H9 (cell line): ENCODE results near the gene EN1. TPM values are rescaled to one million over a fixed set of nuclear protein-coding genes. Genes with fewer than 3 reads are reported as not detected.
A peak's percentile ranks its signal among the peaks of the same experiment; 100 is the strongest.

Experiments used
- DNase-seq: peaks from one replicate; pipeline ENCODE4 v3.0.0-alpha.2; 2017
- H2AFZ ChIP-seq: one replicate; pipeline ENCODE4 v1.6.1; 2013; ENCODE audit warnings: mild to moderate bottlenecking, low read length, control low read depth, moderate library complexity
- H2AK5ac ChIP-seq: 2 replicates; pipeline ENCODE4 v1.6.1; 2013; ENCODE audit warnings: low read length, control low read depth, mixed read lengths; ENCODE audit not compliant: insufficient read length
- H2BK120ac ChIP-seq: one replicate; pipeline ENCODE4 v1.6.1; 2013; ENCODE audit warnings: low read depth, mild to moderate bottlenecking, low read length, control low read depth, inconsistent platforms; ENCODE audit not compliant: poor library complexity, severe bottlenecking
- H2BK12ac ChIP-seq: 2 replicates; pipeline ENCODE4 v1.6.1; 2013; ENCODE audit warnings: low read length, control low read depth, mixed read lengths, low read depth; ENCODE audit not compliant: insufficient read length
- H2BK15ac ChIP-seq: 2 replicates; pipeline ENCODE4 v1.6.1; 2013; ENCODE audit warnings: low read depth, low read length, control low read depth
- H2BK20ac ChIP-seq: one replicate; pipeline ENCODE4 v1.6.1; 2013; ENCODE audit warnings: low read depth, mild to moderate bottlenecking, low read length, control low read depth, inconsistent platforms; ENCODE audit not compliant: poor library complexity, severe bottlenecking
- H2BK5ac ChIP-seq: 2 replicates; pipeline ENCODE4 v1.6.1; 2013; ENCODE audit warnings: low read length, control low read depth, mixed read lengths; ENCODE audit not compliant: insufficient read length
- H3K14ac ChIP-seq: 2 replicates; pipeline ENCODE4 v1.6.1; 2013; ENCODE audit warnings: low read length, control low read depth; ENCODE audit not compliant: insufficient read depth
- H3K18ac ChIP-seq: 2 replicates; pipeline ENCODE4 v1.6.1; 2013; ENCODE audit warnings: low read depth, mild to moderate bottlenecking, mixed read lengths, low read length, control low read depth; ENCODE audit not compliant: insufficient read length
- H3K23ac ChIP-seq: 2 replicates; pipeline ENCODE4 v1.6.1; 2013; ENCODE audit warnings: low read length, control low read depth, mixed read lengths, low read depth; ENCODE audit not compliant: insufficient read length
- H3K23me2 ChIP-seq: 2 replicates; pipeline ENCODE4 v1.6.1; 2013; ENCODE audit warnings: low read depth, mild to moderate bottlenecking, mixed read lengths, low read length, control low read depth; ENCODE audit not compliant: insufficient read length, poor library complexity, severe bottlenecking
- H3K27ac ChIP-seq: 2 replicates; pipeline ENCODE4 v1.5.1; 2013; ENCODE audit warnings: low read length, control low read depth, mixed read lengths, low read depth; ENCODE audit not compliant: insufficient read length
- H3K27me3 ChIP-seq: 2 replicates; pipeline ENCODE4 v1.6.1; 2013; ENCODE audit warnings: low read length, control low read depth, inconsistent platforms; ENCODE audit not compliant: insufficient read depth
- H3K4ac ChIP-seq: 2 replicates; pipeline ENCODE4 v1.6.1; 2013; ENCODE audit warnings: low read depth, mild to moderate bottlenecking, control low read depth, inconsistent platforms, low read length, moderate library complexity
- H3K4me1 ChIP-seq: 2 replicates; pipeline ENCODE4 v1.6.1; 2013; ENCODE audit warnings: low read length, control low read depth, inconsistent platforms; ENCODE audit not compliant: insufficient read depth
- H3K4me2 ChIP-seq: 2 replicates; pipeline ENCODE4 v1.6.1; 2013; ENCODE audit warnings: low read length, control low read depth, mixed read lengths; ENCODE audit not compliant: insufficient read length, insufficient read depth
- H3K56ac ChIP-seq: 2 replicates; pipeline ENCODE4 v1.6.1; 2013; ENCODE audit warnings: low read depth, mild to moderate bottlenecking, mixed read lengths, low read length, control low read depth; ENCODE audit not compliant: insufficient read length
- H3K79me1 ChIP-seq: 2 replicates; pipeline ENCODE4 v1.6.1; 2013; ENCODE audit warnings: low read depth, mild to moderate bottlenecking, moderate library complexity, low read length, control low read depth, inconsistent platforms; ENCODE audit not compliant: insufficient read depth, poor library complexity, severe bottlenecking
- H3K79me2 ChIP-seq: 2 replicates; pipeline ENCODE4 v1.6.1; 2013; ENCODE audit warnings: low read length, control low read depth, inconsistent platforms; ENCODE audit not compliant: insufficient read depth
- H3K9ac ChIP-seq: 2 replicates; pipeline ENCODE4 v1.6.1; 2013; ENCODE audit warnings: low read length, control low read depth, mixed read lengths; ENCODE audit not compliant: insufficient read length; ENCODE audit errors: extremely low read depth
- H3K9me3 ChIP-seq: one replicate; pipeline ENCODE4 v1.6.1; 2013; ENCODE audit warnings: low read depth, low read length, inconsistent platforms; ENCODE audit not compliant: control insufficient read depth
- H3T11ph ChIP-seq: one replicate; pipeline ENCODE4 v1.6.1; 2013; ENCODE audit warnings: mild to moderate bottlenecking, low read length, control low read depth, inconsistent platforms
- H4K20me1 ChIP-seq: one replicate; pipeline ENCODE4 v1.6.1; 2013; ENCODE audit not compliant: control insufficient read depth, insufficient read length, insufficient read depth
- H4K5ac ChIP-seq: 2 replicates; pipeline ENCODE4 v1.6.1; 2013; ENCODE audit warnings: low read depth, mild to moderate bottlenecking, mixed read lengths, low read length, control low read depth; ENCODE audit not compliant: insufficient read length
- H4K8ac ChIP-seq: replicated peaks from 2 replicates; pipeline ENCODE4 v1.6.1; 2013; ENCODE audit warnings: low read length, control low read depth, mixed read lengths, low read depth; ENCODE audit not compliant: insufficient read length
- H4K91ac ChIP-seq: 2 replicates; pipeline ENCODE4 v1.6.1; 2013; ENCODE audit warnings: low read depth, mild to moderate bottlenecking, moderate library complexity, mixed read lengths, low read length, control low read depth; ENCODE audit not compliant: insufficient read length
- H3K27ac Mint-ChIP-seq, 3 experiments: 2 replicates in 2 of 3; 3 replicates in 1 of 3; pipeline ENCODE4 v1.8.0; 2020 to 2021; ENCODE audit warnings: mixed read lengths in 3 of 3, mild to moderate bottlenecking in 1 of 3, moderate library complexity in 1 of 3
- H3K27me3 Mint-ChIP-seq: 2 replicates; pipeline ENCODE4 v1.8.0; 2021; ENCODE audit warnings: low read depth, mild to moderate bottlenecking, moderate library complexity, mixed read lengths
- H3K36me3 Mint-ChIP-seq, 3 experiments: 2 replicates in 2 of 3; 3 replicates in 1 of 3; pipeline ENCODE4 v1.8.0; 2020 to 2021; ENCODE audit warnings: low read depth in 3 of 3, mixed read lengths in 3 of 3; ENCODE audit not compliant: insufficient read depth in 1 of 3
- H3K4me1 Mint-ChIP-seq, 2 experiments: 2 replicates each; pipeline ENCODE4 v1.8.0; 2020; ENCODE audit warnings: mixed read lengths in 2 of 2
- H3K4me3 Mint-ChIP-seq, 2 experiments: 2 replicates in 1 of 2; 3 replicates in 1 of 2; pipeline ENCODE4 v1.8.0; 2020 to 2021; ENCODE audit warnings: mild to moderate bottlenecking in 2 of 2, mixed read lengths in 2 of 2, moderate library complexity in 1 of 2
- H3K9me3 Mint-ChIP-seq, 2 experiments: 2 replicates in 1 of 2; 3 replicates in 1 of 2; pipeline ENCODE4 v1.8.0; 2020; ENCODE audit warnings: mild to moderate bottlenecking in 2 of 2, mixed read lengths in 2 of 2, moderate library complexity in 1 of 2
- CTCF ChIP-seq: fragments of 200-600 bp; sonication (generic); conservative IDR thresholded peaks from 3 replicates; pipeline ENCODE4 v1.8.0; 2021; ENCODE audit warnings: antibody characterized with exemption, mild to moderate bottlenecking
- WGBS: extraction: QIAGEN DNeasy Blood & Tissue Kit; methylation state at CpG from one replicate; pipeline ENCODE4 v1.1.7; 2013; ENCODE audit warnings: missing lambda C conversion rate, low lambda C conversion rate, mixed read lengths; ENCODE audit not compliant: insufficient read length; ENCODE audit errors: extremely low coverage; 5-methylcytosine and 5-hydroxymethylcytosine counted together
- total RNA-seq: library from RNA; stranded (reverse); gene quantifications from 2 replicates; pipeline ENCODE4 v1.2.1, GENCODE V29; 2021

The EN1 gene
- total RNA-seq, 1 experiment from 2014 or later, result not detected

- H2BK120ac ChIP-seq, result no peak overlapping the region
- no peaks in the 10 kb centered on the region for H4K20me1 ChIP-seq
- no peaks in the 10 kb centered on the region; a peak in 1 of 7 replicates for H3K36me3 Mint-ChIP-seq
- H3K23ac ChIP-seq, result no peak overlapping the region
- H3K27ac Mint-ChIP-seq, result no peak overlapping the region
- no peak overlapping the region for H4K91ac ChIP-seq
- peak; percentile 97 for TF ChIP-seq CTCF
- no peak overlapping the region for H3T11ph ChIP-seq
- no peak overlapping the region for H3K56ac ChIP-seq
- no peak overlapping the region for H3K9ac ChIP-seq
- peaks cover 53% of the 10 kb centered on the region for H3K27me3 Mint-ChIP-seq
- no peak overlapping the region for H4K8ac ChIP-seq
- H3K14ac ChIP-seq, result no peak overlapping the region
- H3K79me1 ChIP-seq, result no peaks in the 10 kb centered on the region
- peaks cover 2% of the 10 kb centered on the region; the same call in 1 of the 2 replicates for H3K4me1 ChIP-seq
- no peak overlapping the region for H2BK20ac ChIP-seq
- H3K4ac ChIP-seq, result no peak overlapping the region
- H2BK12ac ChIP-seq, result no peak overlapping the region
- no peak overlapping the region for H4K5ac ChIP-seq
- no peak overlapping the region for H2AK5ac ChIP-seq
- no CpG with 5 or more reads among the region's 17 CpGs for WGBS
- no peak overlapping the region for H2BK5ac ChIP-seq
- no peaks in the 10 kb centered on the region for H3K23me2 ChIP-seq
- no peaks in the 10 kb centered on the region; the same call in 1 of the 2 replicates for H3K27me3 ChIP-seq
- H3K4me3 Mint-ChIP-seq, result peak overlapping the region; percentile 61 to 67; a peak in 3 of 5 replicates
- H3K27ac ChIP-seq, result no peak overlapping the region
- peak overlapping the region; percentile 68 for H2AFZ ChIP-seq
- H3K9me3 Mint-ChIP-seq, result no peaks in the 10 kb centered on the region
- peaks cover 8 to 10% of the 10 kb centered on the region in 2 experiments; a peak in 2 of 4 replicates for H3K4me1 Mint-ChIP-seq
- H3K9me3 ChIP-seq, result no peaks in the 10 kb centered on the region
- DNase-seq, result peak; percentile 83
- H3K79me2 ChIP-seq, result no peaks in the 10 kb centered on the region
- peak overlapping the region; percentile 28 for H3K4me2 ChIP-seq
- H2BK15ac ChIP-seq, result no peak overlapping the region
- no peak overlapping the region for H3K18ac ChIP-seq
Observed at GRCh38 chr2:118882693-118883336, 35.4 kb upstream of the EN1 start.
